ENCODE data around the gene TAOK2.

TAOK2 gene

DNA sequence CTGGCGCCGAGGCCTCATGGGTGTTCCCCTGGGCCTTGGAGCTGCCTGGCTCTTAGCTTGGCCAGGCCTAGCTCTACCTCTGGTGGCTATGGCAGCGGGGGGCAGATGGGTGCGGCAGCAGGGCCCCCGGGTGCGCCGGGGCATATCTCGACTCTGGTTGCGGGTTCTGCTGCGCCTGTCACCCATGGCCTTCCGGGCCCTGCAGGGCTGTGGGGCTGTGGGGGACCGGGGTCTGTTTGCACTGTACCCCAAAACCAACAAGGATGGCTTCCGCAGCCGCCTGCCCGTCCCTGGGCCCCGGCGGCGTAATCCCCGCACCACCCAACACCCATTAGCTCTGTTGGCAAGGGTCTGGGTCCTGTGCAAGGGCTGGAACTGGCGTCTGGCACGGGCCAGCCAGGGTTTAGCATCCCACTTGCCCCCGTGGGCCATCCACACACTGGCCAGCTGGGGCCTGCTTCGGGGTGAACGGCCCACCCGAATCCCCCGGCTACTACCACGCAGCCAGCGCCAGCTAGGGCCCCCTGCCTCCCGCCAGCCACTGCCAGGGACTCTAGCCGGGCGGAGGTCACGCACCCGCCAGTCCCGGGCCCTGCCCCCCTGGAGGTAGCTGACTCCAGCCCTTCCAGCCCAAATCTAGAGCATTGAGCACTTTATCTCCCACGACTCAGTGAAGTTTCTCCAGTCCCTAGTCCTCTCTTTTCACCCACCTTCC is 13.9 kb downstream of the TAOK2 start:
- DNase-seq (ENCODE audit: low spot score), result no peak

GRCh38 chr16:29988346-29989075 is 14.8 kb downstream of the TAOK2 start:
- no peak for DNase-seq (ENCODE audit: low spot score)

DNA sequence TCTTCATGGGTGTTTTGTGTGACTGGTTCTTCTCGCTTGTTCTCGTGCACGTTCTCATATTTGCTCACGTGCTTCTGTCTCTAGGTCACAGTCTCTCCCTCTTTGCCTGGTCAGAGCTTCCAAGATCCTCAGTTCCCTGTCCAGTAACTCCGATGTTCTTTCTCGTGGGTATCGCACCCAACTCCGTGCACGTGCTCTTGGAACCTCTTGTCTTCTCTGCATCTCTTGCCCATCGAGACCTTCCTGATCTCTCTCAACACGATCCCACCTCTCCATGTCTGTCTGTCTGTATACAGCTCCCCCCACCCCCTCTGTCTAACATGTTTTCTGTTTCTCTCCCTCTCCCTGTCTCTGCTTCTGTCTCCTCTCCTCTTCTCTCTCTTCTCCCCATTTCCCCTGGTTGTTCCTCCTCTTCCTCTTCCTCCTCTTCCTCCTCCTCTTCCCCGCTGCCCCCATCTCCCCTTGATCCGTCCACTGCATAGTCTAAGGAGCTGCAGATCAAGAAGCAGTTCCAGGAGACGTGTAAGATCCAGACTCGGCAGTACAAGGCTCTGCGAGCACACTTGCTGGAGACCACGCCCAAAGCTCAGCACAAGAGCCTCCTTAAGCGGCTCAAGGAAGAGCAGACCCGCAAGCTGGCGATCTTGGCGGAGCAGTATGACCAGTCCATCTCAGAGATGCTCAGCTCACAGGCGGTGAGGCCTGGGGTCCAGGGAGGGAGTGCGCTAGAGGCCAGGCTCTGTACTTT is 15.6 kb downstream of the TAOK2 start:
- DNase-seq (ENCODE audit: low spot score), result no peak

DNA sequence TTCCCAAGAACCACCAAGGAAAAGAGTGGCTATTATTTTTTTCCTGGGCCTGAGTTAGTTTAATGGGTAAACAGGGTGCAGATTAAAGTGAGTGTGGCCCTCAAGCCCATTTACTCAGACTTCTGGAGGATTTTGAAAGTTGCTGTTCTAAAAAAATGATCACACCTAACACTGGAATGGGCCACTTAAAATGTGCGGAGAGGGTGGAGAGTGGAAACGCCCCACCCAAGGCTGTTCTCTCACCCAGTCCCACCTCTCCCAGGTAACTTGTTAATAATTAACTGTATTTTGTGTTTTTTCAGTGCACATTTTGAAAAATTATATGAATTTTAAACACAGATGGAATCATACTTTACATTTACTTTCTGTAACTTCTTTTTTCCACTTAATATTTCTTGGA is 16.4 kb downstream of the TAOK2 start:
- DNase-seq (ENCODE audit: low spot score), result no peak

GRCh38 chr16:29990883-29991570 is 17.4 kb downstream of the TAOK2 start:
- no peak for DNase-seq (ENCODE audit: low spot score)

GRCh38 chr16:29991571-29991904 is 17.9 kb downstream of the TAOK2 start:
- no peak for DNase-seq (ENCODE audit: low spot score)

DNA sequence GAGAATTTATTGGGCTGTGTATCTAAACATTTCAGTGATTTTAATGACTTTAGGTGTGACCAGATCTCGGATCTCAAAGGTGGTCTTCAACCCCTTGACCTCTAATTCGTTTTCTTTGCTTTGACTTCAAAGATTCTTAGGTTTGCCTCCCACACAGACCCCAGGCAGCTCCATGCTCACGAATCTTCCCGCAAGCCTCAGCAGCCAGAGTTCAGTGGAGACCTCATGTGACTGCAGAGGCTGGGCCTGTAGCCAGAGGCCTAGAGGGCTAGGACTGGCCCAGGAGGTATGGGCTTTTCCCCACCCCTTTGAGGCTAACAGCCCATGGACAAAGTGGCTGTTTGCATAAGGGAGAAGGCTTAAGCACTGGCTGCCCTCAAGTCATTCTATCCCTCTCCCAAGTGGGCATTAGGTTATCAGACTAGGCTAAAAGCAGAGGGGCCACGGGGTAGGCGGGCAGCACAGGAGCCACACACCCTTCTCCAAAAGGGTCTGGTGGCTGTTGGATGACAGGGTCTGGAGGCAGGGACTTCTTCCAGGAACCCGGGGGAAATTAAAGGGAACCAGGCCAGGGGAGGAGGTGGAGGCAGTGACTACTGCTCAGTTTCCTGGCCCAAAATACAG is 18.8 kb downstream of the TAOK2 start:
- DNase-seq (ENCODE audit: low spot score), result no peak

- DNase-seq (ENCODE audit: low spot score), result no peak
Measured at GRCh38 chr16:29993191-29993902, 19.7 kb downstream of the TAOK2 start.

DNA sequence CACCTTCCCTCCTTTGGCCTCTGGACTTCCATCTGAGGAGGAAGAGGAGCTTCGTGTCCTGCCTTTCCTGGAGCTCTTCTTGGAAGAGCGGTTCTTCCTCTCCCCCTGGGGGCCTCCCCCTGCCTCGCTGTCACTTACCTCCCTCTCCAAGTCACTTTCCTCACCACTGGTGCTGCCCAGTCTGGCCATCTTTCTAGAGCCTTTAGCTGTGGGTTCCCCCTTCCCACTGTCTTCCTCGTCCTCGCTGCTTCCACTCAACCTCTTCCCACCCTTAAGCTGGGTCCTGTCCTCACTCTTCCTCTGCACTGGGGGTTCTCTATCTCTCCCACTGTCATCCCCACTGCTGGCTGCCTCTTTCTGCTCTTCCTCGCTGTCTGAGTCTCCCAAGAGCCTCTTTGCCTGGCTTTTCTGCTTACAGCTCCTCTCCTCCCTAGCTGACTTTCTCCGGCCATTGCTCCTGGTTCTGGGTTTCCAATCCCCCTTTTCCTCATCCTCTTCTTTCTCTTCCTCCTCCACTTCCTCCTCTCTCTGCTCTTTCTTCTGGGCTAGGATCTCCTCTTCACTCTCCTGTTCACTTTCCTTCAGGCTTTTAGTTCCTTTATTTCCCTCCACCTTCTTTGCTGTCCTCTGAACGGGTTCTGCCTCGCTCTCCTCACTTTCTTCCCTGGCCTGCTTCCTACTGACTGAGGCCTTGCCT is 20.4 kb downstream of the TAOK2 start:
- no peak for DNase-seq (ENCODE audit: low spot score)

- DNase-seq (ENCODE audit: low spot score), result peak; percentile 75
Measured at GRCh38 chr16:29994600-29995323, 21.1 kb downstream of the TAOK2 start.

GRCh38 chr16:29995324-29995910 is 21.7 kb downstream of the TAOK2 start, which contains the start of gene HIRIP3:
HIRIP3 (minus strand) TSS chr16:29995617; CDS start chr16:29995605, 12 bp downstream.
- peak; percentile 85 for DNase-seq (ENCODE audit: low spot score)

DNA sequence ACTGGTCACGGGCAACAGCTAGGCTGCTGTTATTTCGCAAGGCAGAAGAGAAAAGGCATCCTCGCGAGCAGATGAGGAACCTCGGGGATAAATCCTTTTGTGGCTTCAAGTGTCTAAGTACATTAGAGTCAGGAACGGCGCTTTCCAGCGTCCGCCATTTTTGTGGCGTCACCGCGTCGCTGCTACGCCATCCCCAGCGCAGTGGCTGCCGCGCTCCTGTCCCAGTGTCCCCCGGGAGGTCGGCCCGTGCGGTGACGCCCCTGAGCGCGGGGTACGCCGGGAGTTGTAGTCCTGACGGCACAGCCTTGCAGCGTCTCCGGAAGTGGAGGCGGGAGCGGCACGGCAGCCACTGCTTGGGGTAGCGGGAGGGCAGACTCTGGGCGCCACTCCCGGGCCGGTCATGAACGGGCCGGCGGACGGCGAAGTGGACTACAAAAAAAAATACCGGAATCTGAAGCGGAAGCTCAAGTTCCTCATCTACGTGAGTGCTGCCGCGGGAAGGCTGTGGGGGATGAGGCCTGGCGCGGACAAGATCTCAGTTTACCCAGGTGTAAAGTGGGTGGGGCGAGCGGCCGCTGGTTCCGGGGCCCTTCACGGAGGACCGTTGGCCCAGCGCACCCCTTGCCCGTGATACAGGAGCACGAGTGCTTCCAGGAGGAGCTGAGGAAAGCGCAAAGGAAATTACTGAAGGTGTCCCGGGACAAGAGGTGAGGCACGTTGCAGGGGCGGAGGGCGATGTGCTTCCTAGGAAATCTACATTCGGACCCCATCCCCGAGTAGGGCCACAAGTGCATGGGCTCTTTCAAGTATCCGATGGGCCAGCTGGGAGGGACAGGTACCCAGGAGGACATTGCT is 22.5 kb downstream of the TAOK2 start, which contains the start of gene INO80E:
INO80E (plus strand) TSS at position 331 of the 855 bp plus-strand sequence; CDS start at position 401, 70 bp downstream.
- peak; percentile 98 for DNase-seq (ENCODE audit: low spot score)

GRCh38 chr16:29996766-29997250 is 23.1 kb downstream of the TAOK2 start:
- DNase-seq (ENCODE audit: low spot score), result no peak

GRCh38 chr16:29999605-30000004 is 25.9 kb downstream of the TAOK2 start:
- no peak for DNase-seq (ENCODE audit: low spot score)

DNA sequence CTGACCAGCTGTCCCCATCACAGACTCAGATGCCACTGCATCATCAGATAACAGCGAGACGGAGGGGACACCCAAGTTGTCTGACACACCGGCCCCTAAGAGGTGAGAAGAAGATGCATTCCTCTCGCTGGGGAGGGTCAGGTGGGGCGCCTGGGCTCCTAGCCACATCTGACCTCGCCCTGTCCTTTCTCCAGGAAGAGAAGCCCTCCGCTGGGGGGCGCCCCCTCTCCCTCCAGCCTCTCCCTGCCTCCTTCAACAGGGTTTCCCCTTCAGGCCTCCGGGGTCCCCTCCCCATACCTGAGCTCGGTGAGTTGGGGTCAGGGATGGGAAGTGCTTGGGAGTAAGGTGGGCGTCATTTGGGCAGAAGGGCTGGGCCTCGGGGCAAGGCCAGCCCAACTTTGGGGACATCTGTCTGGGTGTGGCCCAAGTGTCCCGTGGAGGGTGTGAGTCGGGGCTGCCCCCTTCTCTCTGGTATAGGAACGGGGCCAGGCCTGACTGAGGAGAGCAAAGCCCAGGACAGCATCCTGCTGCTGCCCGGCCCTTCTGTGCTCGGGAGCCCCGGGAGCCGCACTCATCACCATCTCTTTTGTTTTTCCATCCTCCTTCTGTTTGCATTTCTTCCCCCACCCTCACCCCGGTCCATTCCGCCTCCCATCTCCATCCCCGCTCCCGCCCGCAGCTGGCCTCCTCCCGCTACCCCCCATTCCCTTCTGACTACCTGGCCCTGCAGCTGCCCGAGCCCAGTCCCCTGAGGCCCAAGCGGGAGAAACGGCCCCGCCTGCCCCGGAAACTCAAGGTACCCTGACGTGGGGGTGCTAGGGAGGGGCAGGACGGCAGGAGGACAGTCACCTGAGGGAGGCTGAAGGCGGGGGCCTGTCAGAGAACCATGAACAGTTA is 27.3 kb downstream of the TAOK2 start:
- DNase-seq (ENCODE audit: low spot score), result no peak

DNA sequence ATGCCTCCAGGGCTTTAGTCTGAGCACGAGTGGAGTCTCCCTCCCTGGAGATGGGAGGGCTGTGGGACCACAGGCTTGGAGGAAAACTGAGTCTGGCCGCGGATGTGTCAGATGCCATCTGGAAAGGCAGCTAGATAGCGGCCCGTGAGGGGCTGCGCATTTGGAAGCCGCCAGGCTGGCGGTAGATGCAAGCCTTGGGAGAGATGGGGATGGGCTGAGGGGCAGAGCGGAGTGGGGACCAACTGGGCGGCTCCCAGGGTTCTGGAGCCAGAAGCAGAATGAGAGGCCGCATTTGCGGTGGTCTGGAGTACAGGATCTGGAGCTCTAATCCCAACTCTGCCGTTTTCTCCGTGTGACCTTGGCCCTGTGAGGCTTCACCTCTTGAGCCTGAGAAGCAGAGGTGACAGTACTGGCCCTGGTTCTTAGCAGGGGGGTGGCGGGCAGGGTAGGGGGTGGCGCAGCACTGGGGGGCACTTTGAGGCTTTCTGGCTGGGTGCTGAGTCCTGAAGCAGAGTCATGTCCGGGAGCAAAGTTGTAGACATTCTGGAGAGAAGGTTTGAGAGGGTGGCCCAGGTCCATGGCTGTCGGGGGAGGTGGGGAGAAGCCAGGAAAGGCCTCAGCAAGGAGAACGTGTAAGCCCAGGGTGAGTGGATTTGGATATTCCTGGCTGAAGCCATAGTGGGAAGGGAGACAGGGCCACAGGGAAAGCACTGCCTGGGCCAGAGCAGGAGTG is 29.1 kb downstream of the TAOK2 start:
- DNase-seq (ENCODE audit: low spot score), result no peak

All from CD4-positive, alpha-beta T cell treated with Interleukin-2 at 100 ng/mL for 4 hours (primary cell).